GM23248 (cell line): Measurements from ENCODE around the gene FRZB.
"Not testable (repeated sequence)": the region's sequence is repeated elsewhere in the genome, so short reads cannot be mapped to it uniquely, and the experiment has no call there.

Experiments
- EZH2 ChIP-seq: fragments of 200-600 bp; sonication (generic); IDR thresholded peaks from 2 replicates; pipeline ENCODE4 v1.6.1; 2018; ENCODE audit warnings: antibody characterized with exemption, mild to moderate bottlenecking; ENCODE audit not compliant: insufficient read depth, poor library complexity, severe bottlenecking
- EZH2phosphoT487 ChIP-seq: fragments of 200-600 bp; sonication (generic); IDR thresholded peaks from 2 replicates; pipeline ENCODE4 v1.6.1; 2018; ENCODE audit warnings: antibody characterized with exemption, moderate library complexity, mild to moderate bottlenecking, low read depth; ENCODE audit not compliant: insufficient read depth

DNA sequence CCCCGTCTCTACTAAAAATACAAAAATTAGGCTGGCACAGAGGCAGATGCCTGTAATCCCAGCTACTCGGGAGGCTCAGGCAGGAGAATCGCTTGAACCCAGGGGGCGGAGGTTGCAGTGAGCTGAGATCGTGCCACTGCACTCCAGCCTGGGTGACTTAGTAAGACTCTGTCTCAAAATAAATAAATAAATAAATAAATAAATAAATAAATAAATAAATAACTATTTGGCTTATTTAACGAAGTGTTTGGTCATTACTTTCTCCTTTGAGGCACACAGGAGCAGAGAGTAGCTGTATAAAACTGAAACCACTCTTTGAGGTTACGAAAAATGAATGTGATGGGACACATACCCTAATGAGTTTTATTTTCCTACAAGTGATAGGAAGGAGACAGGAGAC is 26.6 kb upstream of the FRZB start:
- TF ChIP-seq EZH2phosphoT487, EZH2: not testable (repeated sequence)
